ENCODE measurements around the gene DEFB118. TPM values are rescaled to one million over a fixed set of nuclear protein-coding genes. Genes with fewer than 3 reads are reported as not detected.

Gene DEFB118
- total RNA-seq, 1 experiment from 2014 or later: not detected

DNA sequence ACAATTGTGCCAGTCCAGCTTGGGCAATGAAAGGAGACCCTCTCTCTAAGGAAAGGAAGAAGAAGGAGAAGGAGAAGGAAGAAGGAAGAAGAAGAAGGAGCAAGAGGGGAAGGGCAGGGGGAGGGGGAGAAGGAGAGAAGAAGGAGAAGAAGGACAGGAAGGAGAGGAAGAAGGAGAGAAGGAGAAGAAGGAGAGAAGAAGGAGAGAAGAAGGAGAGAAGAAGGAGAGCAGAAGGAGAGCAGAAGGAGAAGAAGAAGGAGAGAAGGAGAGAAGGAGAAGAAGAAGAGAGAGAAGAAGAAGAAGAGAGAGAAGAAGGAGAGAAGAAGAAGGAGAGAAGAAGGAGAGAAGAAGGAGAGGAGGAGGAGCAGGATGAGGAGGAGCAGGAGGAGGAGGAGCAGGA, 37.5 kb upstream of the DEFB118 start:
- H2BK15ac ChIP-seq (ENCODE audit: low read depth, low read length): no peak overlapping the region
- H3K18ac ChIP-seq (ENCODE audit: insufficient read length, low read depth, low read length): no peak overlapping the region
- H2AK5ac ChIP-seq (ENCODE audit: insufficient read length, low read length): no peak overlapping the region
- no peak overlapping the region for H4K91ac ChIP-seq (ENCODE audit: insufficient read length, low read depth, low read length)
- no peak overlapping the region for H3K56ac ChIP-seq (ENCODE audit: insufficient read length, low read depth, low read length)
- no peaks in the 10 kb centered on the region for H3K79me2 ChIP-seq (ENCODE audit: insufficient read depth, low read length)
- no peak overlapping the region for H2BK20ac ChIP-seq (ENCODE audit: low read depth, low read length, poor library complexity, severe bottlenecking)
- H3K27ac ChIP-seq (ENCODE audit: insufficient read length, low read depth, low read length): no peak overlapping the region
- H3K79me1 ChIP-seq (ENCODE audit: insufficient read depth, low read depth, low read length, poor library complexity, severe bottlenecking): no peaks in the 10 kb centered on the region
- no peak overlapping the region for H4K5ac ChIP-seq (ENCODE audit: insufficient read length, low read depth, low read length)
- Mint-ChIP-seq H3K27me3 (ENCODE audit: low read depth) (peaks cover 2% of the 10 kb centered on the region; the same call in 1 of the 2 replicates), H3K36me3 (ENCODE audit: insufficient read depth in 1 of 3, low read depth in 3 of 3) (peaks cover 7 to 28% (median 9%) of the 10 kb centered on the region in 3 experiments; a peak in 6 of 7 replicates), H3K4me1 (no peaks in the 10 kb centered on the region), H3K27ac (no peak overlapping the region), H3K4me3 (no peak overlapping the region), H3K9me3 (peaks cover 20 to 40% of the 10 kb centered on the region in 2 experiments)
- H3K23me2 ChIP-seq (ENCODE audit: insufficient read length, low read depth, low read length, poor library complexity, severe bottlenecking): no peaks in the 10 kb centered on the region
- no peak overlapping the region for H3T11ph ChIP-seq (ENCODE audit: low read length)
- DNase-seq: no peak
- no peak overlapping the region for H2BK120ac ChIP-seq (ENCODE audit: low read depth, low read length, poor library complexity, severe bottlenecking)
- no peak overlapping the region for H2AFZ ChIP-seq (ENCODE audit: low read length)
- TF ChIP-seq, protein P1, sequence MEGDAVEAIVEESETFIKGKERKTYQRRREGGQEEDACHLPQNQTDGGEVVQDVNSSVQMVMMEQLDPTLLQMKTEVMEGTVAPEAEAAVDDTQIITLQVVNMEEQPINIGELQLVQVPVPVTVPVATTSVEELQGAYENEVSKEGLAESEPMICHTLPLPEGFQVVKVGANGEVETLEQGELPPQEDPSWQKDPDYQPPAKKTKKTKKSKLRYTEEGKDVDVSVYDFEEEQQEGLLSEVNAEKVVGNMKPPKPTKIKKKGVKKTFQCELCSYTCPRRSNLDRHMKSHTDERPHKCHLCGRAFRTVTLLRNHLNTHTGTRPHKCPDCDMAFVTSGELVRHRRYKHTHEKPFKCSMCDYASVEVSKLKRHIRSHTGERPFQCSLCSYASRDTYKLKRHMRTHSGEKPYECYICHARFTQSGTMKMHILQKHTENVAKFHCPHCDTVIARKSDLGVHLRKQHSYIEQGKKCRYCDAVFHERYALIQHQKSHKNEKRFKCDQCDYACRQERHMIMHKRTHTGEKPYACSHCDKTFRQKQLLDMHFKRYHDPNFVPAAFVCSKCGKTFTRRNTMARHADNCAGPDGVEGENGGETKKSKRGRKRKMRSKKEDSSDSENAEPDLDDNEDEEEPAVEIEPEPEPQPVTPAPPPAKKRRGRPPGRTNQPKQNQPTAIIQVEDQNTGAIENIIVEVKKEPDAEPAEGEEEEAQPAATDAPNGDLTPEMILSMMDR (conservative IDR thresholded peaks at IDR 0.05): no peak
- H3K14ac ChIP-seq (ENCODE audit: insufficient read depth, low read length): no peak overlapping the region
- no peak overlapping the region for H3K4me2 ChIP-seq (ENCODE audit: insufficient read depth, insufficient read length, low read length)
- no peaks in the 10 kb centered on the region for H3K27me3 ChIP-seq (ENCODE audit: insufficient read depth, low read length)
- H4K20me1 ChIP-seq (ENCODE audit: control insufficient read depth, insufficient read depth, insufficient read length): no peaks in the 10 kb centered on the region
- no peak overlapping the region for H3K4ac ChIP-seq (ENCODE audit: low read depth, low read length)
- H3K4me1 ChIP-seq (ENCODE audit: insufficient read depth, low read length): no peaks in the 10 kb centered on the region
- peaks cover 62% of the 10 kb centered on the region for H3K9me3 ChIP-seq (ENCODE audit: control insufficient read depth, low read depth, low read length)
- H2BK5ac ChIP-seq (ENCODE audit: insufficient read length, low read length): no peak overlapping the region
- no peak overlapping the region for H2BK12ac ChIP-seq (ENCODE audit: insufficient read length, low read depth, low read length)
- H3K9ac ChIP-seq (ENCODE audit: extremely low read depth, insufficient read length, low read length): no peak overlapping the region
- no peak overlapping the region for H4K8ac ChIP-seq (replicated peaks; ENCODE audit: insufficient read length, low read depth, low read length)
- H3K23ac ChIP-seq (ENCODE audit: insufficient read length, low read depth, low read length): no peak overlapping the region

All from H9 (cell line).